DND-41 (cell line): ENCODE results near the gene AK8.

Source experiments
- ATAC-seq: fragments of 200-7000 bp; cut with Tn5 transposase; 3 replicates; pipeline ENCODE4 v1.9.1; 2021; ENCODE audit warnings: low read depth; ENCODE audit not compliant: insufficient read depth
- DNase-seq: peaks from one replicate; pipeline ENCODE4 v3.0.0-alpha.2; 2020
- H2AFZ ChIP-seq: 2 replicates; pipeline ENCODE4 v1.6.0; 2012; ENCODE audit warnings: low read depth, low read length
- H3K27ac ChIP-seq: 2 replicates; pipeline ENCODE4 v1.5.1; 2012; ENCODE audit warnings: low read length, inconsistent platforms
- H3K27me3 ChIP-seq: fragments of 200-600 bp; sonication (generic); 2 replicates; pipeline ENCODE4 v1.6.0; 2012; ENCODE audit warnings: low read length, mild to moderate bottlenecking, inconsistent platforms; ENCODE audit not compliant: insufficient read depth, poor library complexity
- H3K36me3 ChIP-seq: 2 replicates; pipeline ENCODE4 v1.5.1; 2012; ENCODE audit warnings: low read length, inconsistent platforms; ENCODE audit not compliant: insufficient read depth
- H3K4me1 ChIP-seq: 2 replicates; pipeline ENCODE4 v1.5.1; 2012; ENCODE audit warnings: mild to moderate bottlenecking, low read length; ENCODE audit not compliant: insufficient read depth
- H3K4me2 ChIP-seq: 2 replicates; pipeline ENCODE4 v1.6.0; 2012; ENCODE audit warnings: mild to moderate bottlenecking, moderate library complexity, low read length, inconsistent platforms; ENCODE audit not compliant: insufficient read depth
- H3K4me3 ChIP-seq, 2 experiments: fragments of 200-600 bp in 1 of 2; shearing (Covaris generic) in 1 of 2; 2 replicates each; pipeline ENCODE4 v1.5.1; 2012 to 2016; ENCODE audit warnings: inconsistent platforms in 2 of 2, low read length in 2 of 2, mild to moderate bottlenecking in 2 of 2, low read depth in 1 of 2, moderate library complexity in 1 of 2
- H3K79me2 ChIP-seq: 2 replicates; pipeline ENCODE4 v1.6.0; 2012; ENCODE audit warnings: low read length, inconsistent platforms; ENCODE audit not compliant: insufficient read depth
- H3K9ac ChIP-seq: 2 replicates; pipeline ENCODE4 v1.6.0; 2012; ENCODE audit warnings: low read depth, mild to moderate bottlenecking, inconsistent platforms, low read length, moderate library complexity
- H3K9me3 ChIP-seq: 2 replicates; pipeline ENCODE4 v1.5.1; 2012; ENCODE audit warnings: low read length, moderate library complexity, mild to moderate bottlenecking, inconsistent platforms; ENCODE audit not compliant: insufficient read depth, severe bottlenecking
- H4K20me1 ChIP-seq: 2 replicates; pipeline ENCODE4 v1.6.0; 2012; ENCODE audit warnings: low read length; ENCODE audit not compliant: insufficient read depth
- CTCF ChIP-seq: IDR thresholded peaks from 2 replicates; pipeline ENCODE4 v1.5.1; 2012; ENCODE audit warnings: borderline replicate concordance, low read length, moderate library complexity, mild to moderate bottlenecking; ENCODE audit not compliant: poor library complexity, severe bottlenecking; ENCODE audit errors: extremely low read depth
- EZH2 ChIP-seq: IDR thresholded peaks from 3 replicates; pipeline ENCODE4 v1.6.1; 2012; ENCODE audit warnings: borderline replicate concordance, low read depth, mild to moderate bottlenecking, moderate library complexity, low read length, inconsistent platforms; ENCODE audit not compliant: severe bottlenecking

AK8 gene

GRCh38 chr9:132798817-132799790 lies 79.0 kb downstream of the AK8 start:
- no peaks in the 10 kb centered on the region for H3K4me1 ChIP-seq
- H3K27me3 ChIP-seq, result peaks cover 5% of the 10 kb centered on the region
- no peak overlapping the region for H3K9ac ChIP-seq
- no peaks in the 10 kb centered on the region for H3K79me2 ChIP-seq
- no peak overlapping the region for H3K4me2 ChIP-seq
- ATAC-seq (no peak), DNase-seq (no peak)
- no peaks in the 10 kb centered on the region for H3K36me3 ChIP-seq
- no peak overlapping the region for H3K27ac ChIP-seq
- H3K9me3 ChIP-seq, result no peaks in the 10 kb centered on the region
- TF ChIP-seq CTCF (no peak), EZH2 (no peak)
- H2AFZ ChIP-seq, result no peak overlapping the region
- no peak overlapping the region for H3K4me3 ChIP-seq
- H4K20me1 ChIP-seq, result no peaks in the 10 kb centered on the region

- ATAC-seq, result no peak
- no peak overlapping the region for H3K4me2 ChIP-seq
- no peaks in the 10 kb centered on the region for H3K4me1 ChIP-seq
- no peaks in the 10 kb centered on the region for H3K79me2 ChIP-seq
- H3K27me3 ChIP-seq, result peaks cover 5% of the 10 kb centered on the region
- no peak for DNase-seq
- H3K4me3 ChIP-seq, result no peak overlapping the region
- no peak overlapping the region for H3K27ac ChIP-seq
- no peaks in the 10 kb centered on the region for H4K20me1 ChIP-seq
- H2AFZ ChIP-seq, result no peak overlapping the region
- TF ChIP-seq EZH2 (no peak), CTCF (no peak)
- H3K9me3 ChIP-seq, result no peaks in the 10 kb centered on the region
- no peaks in the 10 kb centered on the region for H3K36me3 ChIP-seq
- no peak overlapping the region for H3K9ac ChIP-seq
Measured at GRCh38 chr9:132797861-132798659, 80.0 kb downstream of the AK8 start.

- Histone ChIP-seq H3K9ac (no peak overlapping the region), H3K27me3 (peaks cover 5% of the 10 kb centered on the region), H3K79me2 (no peaks in the 10 kb centered on the region), H3K4me3 (no peak overlapping the region), H3K4me1 (no peaks in the 10 kb centered on the region), H2AFZ (no peak overlapping the region), H3K9me3 (no peaks in the 10 kb centered on the region), H3K36me3 (no peaks in the 10 kb centered on the region), H3K27ac (no peak overlapping the region), H3K4me2 (no peak overlapping the region), H4K20me1 (no peaks in the 10 kb centered on the region)
- no peak for TF ChIP-seq EZH2
- TF ChIP-seq CTCF, result no peak
- ATAC-seq (no peak), DNase-seq (no peak)
Measured at GRCh38 chr9:132795511-132796303, 82.4 kb downstream of the AK8 start.
